ENCODE measurements around the gene JMJD6. TPM values are rescaled to one million over a fixed set of nuclear protein-coding genes. Genes with fewer than 3 reads are reported as not detected.

JMJD6 gene
- polyA plus RNA-seq, 1 donor (not counting 4 experiments of a cell fraction or from before 2014, with no cell fraction given), result 12.0 TPM

DNA sequence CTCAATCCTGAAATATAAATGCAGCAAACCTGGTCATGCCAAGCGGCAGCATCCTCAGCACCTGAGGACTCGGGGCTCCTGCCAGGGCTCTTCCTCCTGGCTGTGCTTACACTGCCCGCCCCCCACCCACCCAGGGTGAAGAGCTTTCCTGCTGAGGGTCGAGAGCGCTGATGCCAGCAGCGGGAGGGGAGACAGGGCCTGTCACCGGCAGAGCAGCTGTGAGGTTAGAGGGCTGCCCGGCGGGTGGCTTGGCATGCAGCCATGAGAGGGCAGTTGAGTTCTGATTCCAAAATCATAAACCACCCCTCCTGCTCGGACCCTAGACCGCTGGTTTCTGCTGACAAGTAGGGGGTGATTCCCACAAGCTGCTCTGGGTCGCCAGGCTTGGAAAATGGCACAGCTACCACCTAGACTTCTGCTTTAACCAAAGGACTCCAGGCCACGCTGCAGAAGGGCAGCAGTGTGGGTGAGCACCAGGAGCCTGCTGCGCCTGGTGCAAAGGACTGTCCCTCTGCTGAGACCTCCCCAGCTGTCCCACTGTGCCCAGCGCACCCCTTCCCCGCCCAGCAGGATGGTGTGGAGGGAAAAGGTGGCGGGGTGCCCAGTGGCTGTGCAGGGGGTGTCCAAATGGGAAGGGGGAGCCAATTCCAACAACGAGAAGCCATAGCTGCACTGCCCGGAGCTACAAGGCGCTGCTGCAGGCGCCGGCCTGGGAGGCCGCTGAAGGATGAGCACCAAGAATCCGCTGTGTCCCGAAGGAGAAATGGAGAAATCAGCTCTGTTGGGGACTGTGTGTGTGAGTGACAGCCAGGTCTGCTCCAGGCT is 42.3 kb downstream of the JMJD6 start:
- Histone ChIP-seq H3K4me1 (ENCODE audit: control insufficient read depth, extremely low read depth, insufficient read depth, low read length) (peaks cover 14% of the 10 kb centered on the region), H2AFZ (ENCODE audit: control insufficient read depth, low read length) (no peak overlapping the region), H4K20me1 (ENCODE audit: control insufficient read depth, extremely low read depth, insufficient read depth, low read length) (no peaks in the 10 kb centered on the region), H3K9me1 (ENCODE audit: control insufficient read depth, extremely low read depth, insufficient read depth, low read length) (peaks cover 2% of the 10 kb centered on the region), H3K9ac (ENCODE audit: control insufficient read depth, extremely low read depth, insufficient read depth, low read length) (no peak overlapping the region), H3K4me3 (ENCODE audit: control insufficient read depth in 2 of 3, extremely low read depth in 1 of 3, insufficient read depth in 2 of 3, low read depth in 1 of 3, low read length in 3 of 3) (no peak overlapping the region), H3K36me3 (ENCODE audit: control insufficient read depth in 2 of 2, extremely low read depth in 1 of 2, insufficient read depth in 2 of 2, low read length in 2 of 2) (peaks cover 0 to 20% of the 10 kb centered on the region in 2 experiments), H3K9me3 (ENCODE audit: control insufficient read depth, low read depth, low read length) (no peaks in the 10 kb centered on the region), H3K79me2 (ENCODE audit: control insufficient read depth, insufficient read depth, low read length) (no peaks in the 10 kb centered on the region), H3K27ac (ENCODE audit: control insufficient read depth, insufficient read depth, low read length) (no peak overlapping the region), H3K27me3 (ENCODE audit: control insufficient read depth, extremely low read depth, insufficient read depth, low read length) (no peaks in the 10 kb centered on the region), H3K4me2 (ENCODE audit: control insufficient read depth, extremely low read depth, insufficient read depth, low read depth, low read length) (no peak overlapping the region)
- FAIRE-seq (no peak), DNase-seq (ENCODE audit: low read depth, low spot score) (no peak)
- TF ChIP-seq EZH2 (IDR thresholded peaks at IDR 0.05; ENCODE audit: low read length), result no peak
- TF ChIP-seq, protein P1, sequence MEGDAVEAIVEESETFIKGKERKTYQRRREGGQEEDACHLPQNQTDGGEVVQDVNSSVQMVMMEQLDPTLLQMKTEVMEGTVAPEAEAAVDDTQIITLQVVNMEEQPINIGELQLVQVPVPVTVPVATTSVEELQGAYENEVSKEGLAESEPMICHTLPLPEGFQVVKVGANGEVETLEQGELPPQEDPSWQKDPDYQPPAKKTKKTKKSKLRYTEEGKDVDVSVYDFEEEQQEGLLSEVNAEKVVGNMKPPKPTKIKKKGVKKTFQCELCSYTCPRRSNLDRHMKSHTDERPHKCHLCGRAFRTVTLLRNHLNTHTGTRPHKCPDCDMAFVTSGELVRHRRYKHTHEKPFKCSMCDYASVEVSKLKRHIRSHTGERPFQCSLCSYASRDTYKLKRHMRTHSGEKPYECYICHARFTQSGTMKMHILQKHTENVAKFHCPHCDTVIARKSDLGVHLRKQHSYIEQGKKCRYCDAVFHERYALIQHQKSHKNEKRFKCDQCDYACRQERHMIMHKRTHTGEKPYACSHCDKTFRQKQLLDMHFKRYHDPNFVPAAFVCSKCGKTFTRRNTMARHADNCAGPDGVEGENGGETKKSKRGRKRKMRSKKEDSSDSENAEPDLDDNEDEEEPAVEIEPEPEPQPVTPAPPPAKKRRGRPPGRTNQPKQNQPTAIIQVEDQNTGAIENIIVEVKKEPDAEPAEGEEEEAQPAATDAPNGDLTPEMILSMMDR (optimal IDR thresholded peaks at IDR 0.05 in 1 of 3, IDR thresholded peaks at IDR 0.05 in 1 of 3, conservative IDR thresholded peaks at IDR 0.05 in 1 of 3; ENCODE audit: extremely low read depth in 1 of 3, insufficient read depth in 2 of 3, low read length in 3 of 3), result no peak
- dilution Hi-C loops (cut with MboI; ENCODE audit: extremely low pct_ligation_motif_present, low sequenced_read_pairs), result no loop called here

DNA sequence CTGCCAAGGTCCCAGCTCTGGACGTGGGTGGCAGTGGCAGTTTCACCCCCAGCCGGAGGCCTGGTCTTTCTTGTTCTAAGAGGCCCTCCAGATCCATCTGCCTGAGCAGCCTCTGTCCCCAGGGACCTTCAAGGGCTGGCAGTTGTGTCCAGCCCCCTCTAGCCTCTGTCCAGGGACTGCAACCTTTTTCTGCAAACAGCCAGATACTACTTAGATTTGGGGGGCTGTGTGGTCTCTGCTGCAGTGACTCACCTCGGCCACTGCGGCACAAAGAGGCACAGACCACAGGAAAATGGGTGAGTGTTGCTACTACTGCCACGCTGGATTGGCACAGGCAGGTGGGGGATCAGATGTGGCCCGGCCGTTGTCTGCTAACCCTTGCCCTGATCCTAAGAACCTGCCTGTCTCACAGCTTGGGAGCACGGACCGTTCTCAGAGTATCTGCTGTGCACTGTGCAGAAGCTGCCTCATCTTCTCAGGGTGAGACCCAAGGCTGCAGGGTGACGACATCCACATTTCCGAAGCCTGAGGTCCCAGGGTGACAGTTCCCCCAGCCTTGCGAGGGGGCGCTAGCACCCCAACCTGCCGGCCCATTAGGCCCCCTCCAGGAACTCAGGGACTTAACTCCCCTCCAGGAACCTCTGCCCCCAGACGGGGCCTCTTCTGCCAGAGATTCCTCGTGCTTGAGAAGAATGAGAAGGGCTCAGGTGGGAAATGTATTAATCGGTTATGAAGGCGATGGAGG is 43.2 kb downstream of the JMJD6 start:
- dilution Hi-C loops (cut with MboI; ENCODE audit: extremely low pct_ligation_motif_present, low sequenced_read_pairs), result no loop called here

More for the DNA sequence above, 43.2 kb downstream of the JMJD6 start:
- DNase-seq (ENCODE audit: low read depth, low spot score), result no peak
- no peak for FAIRE-seq
- Histone ChIP-seq H2AFZ (ENCODE audit: control insufficient read depth, low read length) (no peak overlapping the region), H3K9me3 (ENCODE audit: control insufficient read depth, low read depth, low read length) (no peaks in the 10 kb centered on the region), H3K9me1 (ENCODE audit: control insufficient read depth, extremely low read depth, insufficient read depth, low read length) (peaks cover under 1% of the 10 kb centered on the region), H3K79me2 (ENCODE audit: control insufficient read depth, insufficient read depth, low read length) (no peaks in the 10 kb centered on the region), H3K4me1 (ENCODE audit: control insufficient read depth, extremely low read depth, insufficient read depth, low read length) (peaks cover 4% of the 10 kb centered on the region), H3K4me2 (ENCODE audit: control insufficient read depth, extremely low read depth, insufficient read depth, low read depth, low read length) (no peak overlapping the region), H3K27me3 (ENCODE audit: control insufficient read depth, extremely low read depth, insufficient read depth, low read length) (no peaks in the 10 kb centered on the region), H4K20me1 (ENCODE audit: control insufficient read depth, extremely low read depth, insufficient read depth, low read length) (no peaks in the 10 kb centered on the region), H3K9ac (ENCODE audit: control insufficient read depth, extremely low read depth, insufficient read depth, low read length) (no peak overlapping the region), H3K27ac (ENCODE audit: control insufficient read depth, insufficient read depth, low read length) (no peak overlapping the region), H3K36me3 (ENCODE audit: control insufficient read depth in 2 of 2, extremely low read depth in 1 of 2, insufficient read depth in 2 of 2, low read length in 2 of 2) (peaks cover 0 to 20% of the 10 kb centered on the region in 2 experiments), H3K4me3 (ENCODE audit: control insufficient read depth in 2 of 3, extremely low read depth in 1 of 3, insufficient read depth in 2 of 3, low read depth in 1 of 3, low read length in 3 of 3) (no peak overlapping the region)
- TF ChIP-seq, protein P1 (optimal IDR thresholded peaks at IDR 0.05 in 1 of 3, IDR thresholded peaks at IDR 0.05 in 1 of 3, conservative IDR thresholded peaks at IDR 0.05 in 1 of 3; ENCODE audit: extremely low read depth in 1 of 3, insufficient read depth in 2 of 3, low read length in 3 of 3), result no peak
- TF ChIP-seq EZH2 (IDR thresholded peaks at IDR 0.05; ENCODE audit: low read length), result no peak
